Adrenal gland (tissue), 12 donors: ENCODE results near the gene HSD17B7. TPM values are rescaled to one million over a fixed set of nuclear protein-coding genes. Genes with fewer than 3 reads are reported as not detected.

Source experiments
- DNase-seq, 7 donors: peaks; one replicate each; pipeline ENCODE4 v3.0.0-alpha.2; 2019 to 2020
- H3K27ac ChIP-seq, 5 donors: fragments of 200-600 bp; sonication (generic) in 4 of 5; 1 replicate in 3 of 5; 2 replicates in 2 of 5; pipeline versions ENCODE4 v1.5.1 to v1.8.0; 2016 to 2020; ENCODE audit warnings: mild to moderate bottlenecking in 1 of 5
- H3K27me3 ChIP-seq: fragments of 200-600 bp; 2 replicates; pipeline ENCODE4 v1.8.0; 2021
- H3K36me3 ChIP-seq, 2 donors: fragments of 200-600 bp; replicated peaks in 1 of 2; 1 replicate in 1 of 2; 2 replicates in 1 of 2; pipeline versions ENCODE4 v1.5.1 to v1.8.0; 2018 to 2022
- H3K4me1 ChIP-seq, 2 donors: fragments of 200-600 bp; replicated peaks in 1 of 2; 1 replicate in 1 of 2; 2 replicates in 1 of 2; pipeline versions ENCODE4 v1.5.1 to v1.8.0; 2018 to 2021
- H3K4me3 ChIP-seq, 4 donors: fragments of 200-600 bp; sonication (generic) in 3 of 4; one replicate each; pipeline ENCODE4 v1.5.1; 2016 to 2018
- H3K9me3 ChIP-seq, 3 donors: fragments of 200-600 bp; sonication (generic) in 1 of 3; replicated peaks in 1 of 3; 1 replicate in 2 of 3; 2 replicates in 1 of 3; pipeline versions ENCODE4 v1.5.1 to v1.8.0; 2016 to 2021
- CTCF ChIP-seq, 6 experiments: fragments of 450-650 bp in 4 of 6; fragments of 200-600 bp in 2 of 6; sonication (generic) in 1 of 6; IDR thresholded peaks; 1 replicate in 5 of 6; 2 replicates in 1 of 6; pipeline versions ENCODE4 v1.5.1 to v1.8.0; 2016 to 2021; ENCODE audit warnings: antibody characterized with exemption in 6 of 6, mild to moderate bottlenecking in 2 of 6, moderate library complexity in 1 of 6
- POLR2A ChIP-seq, 2 donors: fragments of 450-650 bp; IDR thresholded peaks; one replicate each; pipeline ENCODE4 v1.6.1; 2017; ENCODE audit warnings: antibody characterized with exemption in 2 of 2, mild to moderate bottlenecking in 2 of 2, moderate library complexity in 1 of 2
- WGBS, 4 donors: extraction: QIAGEN DNeasy Blood & Tissue Kit in 2 of 4; methylation state at CpG; one replicate each; pipeline versions ENCODE4 v1.1.5 to v1.1.7; 2013 to 2017; 5-methylcytosine and 5-hydroxymethylcytosine counted together
- intact Hi-C, 2 donors: fragments of 100-400 bp; cut with DNase I; formaldehyde crosslinking; loops; one replicate each; pipeline versions ENCODE4 v1.14.1 to v1.15.0; 2022 to 2023
- polyA plus RNA-seq, 3 donors: library from polyadenylated mRNA; stranded (reverse); fragments of 200-250 nt in 2 of 3; fragments of 350-450 nt in 1 of 3; fragmentation: Illumina TruSeq in 1 of 3; extraction: RNeasy Lipid Tissue Mini Kit (QIAGEN cat#74804) in 1 of 3; gene quantifications; one replicate each; pipeline ENCODE4 v1.2.3, GENCODE V29; 2013 to 2014
- small RNA-seq, 2 donors: library from RNA; depleted of rRNA; stranded (forward); fragments of <200 nt; gene quantifications; one replicate each; pipeline ENCODE3, GENCODE V24; 2016
- total RNA-seq, 9 donors: library from RNA; depleted of rRNA in 4 of 9; stranded (reverse); fragments of >200 nt in 4 of 9; fragments of 120-200 nt in 1 of 9; fragmentation: NEBNext Ultra II Directional in 1 of 9; extraction: Animal tissue kit (Norgen Biotek cat#: 25700) in 1 of 9; gene quantifications; one replicate each; pipeline versions ENCODE4 v1.1.0 to v1.2.4, GENCODE V29; 2013 to 2023
- donor health status: healthy with polysubstance abuse.
- donor health status: Bipolar disorder and iron deficiency.
- donor health status: DM: yes; HTN: yes; CAD: no.
- donor health status: DM: no; HTN: no; CAD: no.
- donor health status: DM: no; HTN: no; CAD: no.
- donor health status: DM: yes; HTN: yes; CAD: no.

Gene HSD17B7
- total and polyA plus RNA-seq, 12 donors: 17.7 to 133 (median 39.8) TPM

- H3K27me3 ChIP-seq: no peaks in the 10 kb centered on the region
- no peaks in the 10 kb centered on the region for H3K36me3 ChIP-seq
- H3K4me1 ChIP-seq: no peaks in the 10 kb centered on the region
- TF ChIP-seq CTCF (IDR thresholded peaks at IDR 0.05) (no peak), POLR2A (IDR thresholded peaks at IDR 0.05) (no peak)
- intact Hi-C loops: loop anchor here in 1 of 2 donors (10.0 kb wide), 1 partner anchor 456 kb away; no protein-coding TSS in a partner anchor
- 82 to 100% (median 100%) methylated on average over 1 of the region's 1 CpG for WGBS, 4 donors
- H3K27ac ChIP-seq: no peak overlapping the region
- DNase-seq: no peak
- H3K9me3 ChIP-seq: no peaks in the 10 kb centered on the region
- no peak overlapping the region for H3K4me3 ChIP-seq
Observed at GRCh38 chr1:162859191-162859590, 68.7 kb downstream of the HSD17B7 start.

GRCh38 chr1:162861101-162861500 is 70.6 kb downstream of the HSD17B7 start, which contains the start of gene CCDC190:
TSS of gene CCDC190 (minus strand) at chr1:162861175. CDS start at chr1:162859646, 1,529 bp downstream.
- DNase-seq: no peak
- Histone ChIP-seq H3K4me1 (no peaks in the 10 kb centered on the region), H3K27me3 (no peaks in the 10 kb centered on the region), H3K27ac (no peak within 1 kb of the TSS), H3K4me3 (no peak within 1 kb of the TSS), H3K36me3 (no peaks in the 10 kb centered on the region), H3K9me3 (no peaks in the 10 kb centered on the region)
- TF ChIP-seq POLR2A (IDR thresholded peaks at IDR 0.05) (no peak), CTCF (IDR thresholded peaks at IDR 0.05) (no peak)
- WGBS, 4 donors: 75 to 78% (median 75%) methylated on average over 4 of the region's 4 CpGs
- intact Hi-C loops: loop anchor here in 1 of 2 donors (5.0 kb wide), 1 partner anchor 311 kb away; no protein-coding TSS in a partner anchor

GRCh38 chr1:162861625-162862024 is 71.1 kb downstream of the HSD17B7 start:
- H3K36me3 ChIP-seq: no peaks in the 10 kb centered on the region
- intact Hi-C loops: loop anchor here in 1 of 2 donors (5.0 kb wide), 1 partner anchor 311 kb away; no protein-coding TSS in a partner anchor
- H3K4me1 ChIP-seq: no peaks in the 10 kb centered on the region
- no peaks in the 10 kb centered on the region for H3K9me3 ChIP-seq
- 73 to 80% (median 76%) methylated on average over 5 of the region's 5 CpGs for WGBS, 4 donors
- no peak overlapping the region for H3K27ac ChIP-seq
- no peak for DNase-seq
- H3K27me3 ChIP-seq: no peaks in the 10 kb centered on the region
- no peak overlapping the region for H3K4me3 ChIP-seq
- TF ChIP-seq CTCF (IDR thresholded peaks at IDR 0.05): no peak
- TF ChIP-seq POLR2A (IDR thresholded peaks at IDR 0.05): no peak

Small RNAs within 50 kb of the gene (small RNA-seq; reads per million reads assigned to genes)
- 0 reads per million in 2 donors for gene RN7SL861P

Other genes starting within 250 kb of the HSD17B7 start
- gene UAP1, start 229.0 kb upstream of the HSD17B7 start, total RNA-seq: 100 to 1,000 TPM in 2 of 9 donors, 10 to 100 TPM in 7; 43.6 to 108 (median 71.3) TPM
- 100 to 1,000 TPM in 1 of 3 donors, 10 to 100 TPM in 2; 61.8 to 119 (median 82.5) TPM for gene UAP1, start 229.0 kb upstream of the HSD17B7 start, polyA plus RNA-seq
- gene DDR2, start 158.2 kb upstream of the HSD17B7 start, total RNA-seq: 100 to 1,000 TPM in 8 of 9 donors, 10 to 100 TPM in 1; 45.4 to 349 (median 243) TPM
- 100 to 1,000 TPM in 1 of 3 donors, 10 to 100 TPM in 2; 15.1 to 127 (median 34.2) TPM for gene DDR2, start 158.2 kb upstream of the HSD17B7 start, polyA plus RNA-seq
- gene CCDC190, start 70.5 kb downstream of the HSD17B7 start, total RNA-seq: not detected
- not detected for gene CCDC190, start 70.5 kb downstream of the HSD17B7 start, polyA plus RNA-seq